Measurements from ENCODE around the gene KRT80. TPM values are rescaled to one million over a fixed set of nuclear protein-coding genes. Genes with fewer than 3 reads are reported as not detected.

The KRT80 gene
- total and polyA plus RNA-seq, 2 of the 13 experiments (the other 11 are each of a cell fraction or from before 2014, with no cell fraction given): 0.27 to 0.53 TPM

Other genes with a start within 250 kb of the KRT80 start
- gene ACVR1B, start 240.3 kb downstream of the KRT80 start, total RNA-seq (2016; rRNA removed; fragmentation: Illumina TruSeq; extraction: Trizol): 5.8 and 8.9 TPM in 2 replicates
- gene ACVR1B, start 240.3 kb downstream of the KRT80 start, polyA plus RNA-seq (2011; rRNA removed): 12.1 and 14.1 TPM in 2 replicates
- gene TAMALIN, start 185.1 kb downstream of the KRT80 start, total RNA-seq (2016; rRNA removed; fragmentation: Illumina TruSeq; extraction: Trizol): 7.2 and 10.9 TPM in 2 replicates
- gene TAMALIN, start 185.1 kb downstream of the KRT80 start, polyA plus RNA-seq (2011; rRNA removed): 2.9 and 4.5 TPM in 2 replicates
- gene NR4A1, start 140.6 kb downstream of the KRT80 start, total RNA-seq (2016; rRNA removed; fragmentation: Illumina TruSeq; extraction: Trizol): 4.6 and 5.7 TPM in 2 replicates
- gene NR4A1, start 140.6 kb downstream of the KRT80 start, polyA plus RNA-seq (2011; rRNA removed): 15.2 and 16.5 TPM in 2 replicates
- gene ATG101, start 122.0 kb downstream of the KRT80 start, total RNA-seq (2016; rRNA removed; fragmentation: Illumina TruSeq; extraction: Trizol): 66.7 and 67.7 TPM in 2 replicates
- 58.2 and 60.2 TPM in 2 replicates for gene ATG101, start 122.0 kb downstream of the KRT80 start, polyA plus RNA-seq (2011; rRNA removed)
- gene SMIM41, start 112.3 kb downstream of the KRT80 start, total RNA-seq (2016; rRNA removed; fragmentation: Illumina TruSeq; extraction: Trizol): not detected in 2 replicates
- 0.07 TPM in 1 of 2 replicates, not detected in the other for gene SMIM41, start 112.3 kb downstream of the KRT80 start, polyA plus RNA-seq (2011; rRNA removed)
- gene KRT7, start 41.2 kb upstream of the KRT80 start, total RNA-seq (2016; rRNA removed; fragmentation: Illumina TruSeq; extraction: Trizol): not detected in 2 replicates
- gene KRT7, start 41.2 kb upstream of the KRT80 start, polyA plus RNA-seq (2011; rRNA removed): 0.83 TPM in 1 of 2 replicates, not detected in the other
- gene KRT86, start 82.6 kb upstream of the KRT80 start, total RNA-seq (2016; rRNA removed; fragmentation: Illumina TruSeq; extraction: Trizol): not detected in 2 replicates
- gene KRT86, start 82.6 kb upstream of the KRT80 start, polyA plus RNA-seq (2011; rRNA removed): not detected in 2 replicates
- gene KRT81, start 99.5 kb upstream of the KRT80 start, total RNA-seq (2016; rRNA removed; fragmentation: Illumina TruSeq; extraction: Trizol): not detected in 2 replicates
- gene KRT81, start 99.5 kb upstream of the KRT80 start, polyA plus RNA-seq (2011; rRNA removed): not detected in 2 replicates
- gene KRT83, start 129.4 kb upstream of the KRT80 start, total RNA-seq (2016; rRNA removed; fragmentation: Illumina TruSeq; extraction: Trizol): not detected in 2 replicates
- not detected in 2 replicates for gene KRT83, start 129.4 kb upstream of the KRT80 start, polyA plus RNA-seq (2011; rRNA removed)
- not detected in 2 replicates for gene KRT85, start 175.5 kb upstream of the KRT80 start, total RNA-seq (2016; rRNA removed; fragmentation: Illumina TruSeq; extraction: Trizol)
- gene KRT85, start 175.5 kb upstream of the KRT80 start, polyA plus RNA-seq (2011; rRNA removed): not detected in 2 replicates
- gene KRT84, start 193.6 kb upstream of the KRT80 start, total RNA-seq (2016; rRNA removed; fragmentation: Illumina TruSeq; extraction: Trizol): not detected in 2 replicates
- gene KRT84, start 193.6 kb upstream of the KRT80 start, polyA plus RNA-seq (2011; rRNA removed): not detected in 2 replicates
- gene KRT82, start 214.3 kb upstream of the KRT80 start, total RNA-seq (2016; rRNA removed; fragmentation: Illumina TruSeq; extraction: Trizol): not detected in 2 replicates
- gene KRT82, start 214.3 kb upstream of the KRT80 start, polyA plus RNA-seq (2011; rRNA removed): not detected in 2 replicates
- gene KRT75, start 242.4 kb upstream of the KRT80 start, total RNA-seq (2016; rRNA removed; fragmentation: Illumina TruSeq; extraction: Trizol): not detected in 2 replicates
- gene KRT75, start 242.4 kb upstream of the KRT80 start, polyA plus RNA-seq (2011; rRNA removed): not detected in 2 replicates